NCI-H2227 (cell line): ENCODE data around the gene AKAIN1.

Experiments used
- DNase-seq: peaks from one replicate; lab custom pipeline; 2025; ENCODE audit not compliant: unreplicated experiment; lab: John Stamatoyannopoulos, UW

The AKAIN1 gene, protein sequence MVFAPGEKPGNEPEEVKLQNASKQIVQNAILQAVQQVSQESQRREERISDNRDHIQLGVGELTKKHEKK

DNA sequence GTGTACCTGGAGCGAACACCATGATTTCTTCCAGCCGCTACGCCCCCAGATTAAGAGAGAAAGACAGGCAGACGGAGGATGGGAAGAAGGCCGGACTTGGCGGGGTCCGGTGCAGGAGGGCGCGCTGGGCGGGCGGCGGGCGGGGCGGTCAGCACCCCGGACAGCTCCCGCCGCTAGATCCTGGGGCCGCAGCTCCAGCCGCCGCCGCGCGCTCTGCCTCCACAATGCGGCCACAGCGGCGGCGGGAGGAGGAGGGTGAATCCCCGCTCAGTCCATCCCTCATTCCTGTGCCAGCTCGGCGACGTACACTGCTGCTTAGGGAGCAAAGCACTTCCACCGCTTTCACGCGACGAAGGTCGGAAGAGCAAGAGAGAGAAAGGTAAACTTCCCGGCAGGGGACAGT, at the start of gene AKAIN1:
AKAIN1 (minus strand) TSS at position 226 of the 403 bp plus-strand sequence; CDS start at position 22, 204 bp downstream.
- DNase-seq: peak; percentile 44

DNA sequence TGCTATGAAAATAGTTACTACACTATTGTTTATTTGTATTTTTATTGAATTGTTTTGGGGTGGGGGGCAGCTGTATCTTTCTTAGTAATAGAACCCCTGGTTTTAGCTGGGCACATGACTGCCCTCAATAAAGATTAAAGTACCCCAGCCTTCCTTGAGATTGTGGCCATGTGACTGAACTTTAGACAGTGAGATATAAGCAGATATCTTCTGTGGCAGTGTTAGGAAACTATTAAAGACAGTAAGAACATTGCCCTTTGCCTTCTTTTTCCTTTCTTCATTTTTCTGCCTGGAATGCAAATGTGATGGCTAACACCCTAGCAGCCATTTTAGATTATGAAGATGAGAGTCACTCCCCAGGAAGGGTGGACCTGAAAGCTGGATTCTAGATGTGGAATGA, 47.9 kb upstream of the AKAIN1 start:
- DNase-seq: no peak

DNA sequence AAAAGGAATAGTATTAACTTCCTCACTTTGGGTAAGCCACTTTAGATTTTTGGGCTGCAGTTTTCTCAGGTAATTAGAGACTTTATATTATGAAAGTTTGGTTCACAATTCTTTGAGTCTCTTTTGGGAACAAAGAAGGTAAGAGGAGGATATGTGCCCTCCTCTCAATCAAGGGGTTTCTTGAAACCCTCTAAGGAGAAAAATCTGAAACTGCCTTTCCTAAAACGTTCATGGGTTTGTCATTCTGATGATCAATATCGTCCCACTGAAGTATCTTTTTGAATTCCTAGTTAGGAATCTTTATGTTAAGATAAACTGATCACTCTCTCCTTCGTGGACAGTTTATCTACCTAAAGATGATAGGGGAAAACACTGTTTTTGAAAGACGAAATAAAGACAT, 42.4 kb upstream of the AKAIN1 start:
- DNase-seq: no peak

DNA sequence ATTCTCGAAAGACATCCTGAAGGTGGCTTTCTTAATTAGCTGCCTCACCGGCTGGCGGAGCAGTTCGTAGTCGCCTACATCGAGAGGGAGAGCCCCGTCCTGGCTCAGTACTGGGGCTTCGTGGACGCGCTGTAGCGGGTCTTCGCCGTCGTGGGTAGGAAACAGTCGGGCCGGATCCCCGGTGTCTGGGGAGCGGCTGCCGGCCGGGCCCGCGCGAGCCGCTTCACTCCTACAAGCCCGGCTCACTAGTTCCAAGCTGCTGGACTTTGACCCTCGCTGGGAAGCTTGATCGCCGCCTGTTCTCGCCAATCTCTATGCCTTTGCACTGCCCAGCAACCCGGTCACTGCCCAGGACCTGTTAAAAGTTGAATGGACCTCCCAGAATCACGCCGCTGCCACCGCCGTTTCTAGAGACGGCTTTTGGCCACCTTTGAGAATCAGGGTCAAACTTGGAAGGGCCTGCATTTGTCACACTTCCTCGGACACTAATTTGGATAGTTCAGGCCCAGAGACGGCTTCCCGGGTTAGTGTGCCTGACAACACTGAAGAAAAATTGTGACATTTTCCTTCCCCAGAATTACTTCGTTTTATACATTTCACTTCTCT, 41.4 kb upstream of the AKAIN1 start:
- peak; percentile 45 for DNase-seq

DNA sequence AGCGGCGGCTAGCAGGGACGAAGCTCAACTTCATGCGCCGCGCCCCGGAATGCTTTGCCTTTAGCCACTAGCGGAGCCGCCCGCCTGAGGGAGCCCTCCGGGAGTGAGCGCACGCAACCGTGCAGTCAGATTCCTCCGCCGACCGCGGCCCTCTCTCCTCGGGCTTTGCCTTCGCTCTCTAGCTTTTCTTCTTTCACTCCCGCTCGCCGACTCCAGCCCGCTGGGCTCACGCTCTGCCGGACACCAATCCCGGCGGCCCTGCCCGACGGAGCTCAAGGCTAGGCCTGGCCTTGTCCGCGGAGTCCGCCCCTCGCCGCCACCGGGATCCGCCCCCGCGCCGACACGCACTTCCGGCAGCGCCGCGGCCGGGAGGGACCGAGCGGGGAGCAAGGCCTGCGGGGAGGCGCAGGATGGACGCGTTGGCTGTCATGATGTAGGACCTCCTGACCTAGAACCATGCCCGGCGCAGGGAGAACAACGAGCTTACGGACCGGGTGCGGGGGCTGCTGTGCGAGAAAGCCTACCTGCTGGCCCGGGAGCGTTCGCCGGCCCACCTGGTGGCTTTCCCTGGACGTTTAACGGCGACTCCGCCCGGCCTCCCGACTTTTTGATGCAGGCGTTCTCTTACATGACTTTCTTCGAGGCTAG, 40.8 kb upstream of the AKAIN1 start:
- peak; percentile 95 for DNase-seq

DNA sequence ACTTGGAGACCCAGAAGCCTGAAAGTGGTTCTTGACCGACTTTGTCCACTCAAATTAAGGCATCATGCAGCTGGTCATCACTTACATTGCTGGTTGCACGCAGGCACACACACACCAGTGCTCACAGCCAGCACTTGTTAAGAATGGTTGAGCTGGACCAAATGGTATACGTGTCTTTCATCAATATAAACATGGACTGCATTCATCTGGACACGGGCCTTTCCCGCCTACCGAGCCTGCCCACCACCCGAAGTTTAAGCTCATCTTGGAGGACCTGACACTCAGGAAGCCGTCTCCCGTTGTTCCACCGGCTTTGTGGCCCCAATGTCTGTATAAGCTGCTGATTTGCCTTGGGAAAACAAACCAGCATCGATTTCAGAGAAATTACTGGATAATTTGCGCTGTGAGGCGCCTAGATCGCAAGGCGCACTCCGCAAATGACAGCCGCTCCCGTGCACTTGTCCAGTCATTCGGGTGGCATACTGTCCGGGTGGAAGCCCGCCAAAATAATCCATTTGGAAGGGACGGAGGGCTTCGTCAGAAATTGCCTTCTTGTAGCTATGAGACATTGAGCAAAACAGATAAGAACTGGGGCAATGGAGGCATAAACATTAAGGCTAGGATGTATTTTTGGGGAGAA, 40.1 kb upstream of the AKAIN1 start:
- DNase-seq: peak; percentile 78

DNA sequence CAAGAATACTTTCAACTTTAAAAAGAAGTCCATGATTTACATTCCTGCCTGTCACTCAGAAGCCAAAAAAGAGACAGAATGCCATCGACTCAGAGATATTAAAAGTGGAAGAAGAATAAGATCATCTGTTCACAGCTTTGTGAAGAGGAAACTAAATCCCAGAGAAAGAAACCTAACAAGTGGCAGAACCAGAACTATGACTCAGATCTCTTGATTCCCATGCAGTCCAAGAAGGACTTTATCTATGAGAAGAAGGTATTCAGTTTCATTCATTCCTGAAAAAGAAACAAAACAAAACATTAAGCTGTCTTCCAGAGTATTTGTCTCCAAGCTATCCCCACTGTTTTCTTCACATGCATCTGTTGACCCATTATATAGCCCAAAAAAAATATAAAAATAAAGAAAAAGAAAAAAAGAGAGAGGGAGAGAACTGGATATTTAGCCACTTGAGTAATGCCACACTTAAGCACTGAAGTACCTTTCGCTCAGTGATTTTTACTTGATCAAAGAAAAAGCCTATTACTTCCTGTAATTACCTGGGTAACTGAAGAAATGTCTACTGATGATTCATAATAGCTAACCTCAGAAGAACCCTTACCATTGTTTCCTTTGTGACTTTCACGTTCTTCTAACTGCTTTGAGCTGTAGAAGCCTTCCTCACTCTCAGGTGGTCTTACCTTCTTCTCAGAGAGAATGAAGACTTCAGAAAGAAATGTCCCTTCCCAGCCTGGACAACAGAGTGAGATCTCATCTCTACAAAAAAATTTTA, 17.7 kb upstream of the AKAIN1 start:
- no peak for DNase-seq

DNA sequence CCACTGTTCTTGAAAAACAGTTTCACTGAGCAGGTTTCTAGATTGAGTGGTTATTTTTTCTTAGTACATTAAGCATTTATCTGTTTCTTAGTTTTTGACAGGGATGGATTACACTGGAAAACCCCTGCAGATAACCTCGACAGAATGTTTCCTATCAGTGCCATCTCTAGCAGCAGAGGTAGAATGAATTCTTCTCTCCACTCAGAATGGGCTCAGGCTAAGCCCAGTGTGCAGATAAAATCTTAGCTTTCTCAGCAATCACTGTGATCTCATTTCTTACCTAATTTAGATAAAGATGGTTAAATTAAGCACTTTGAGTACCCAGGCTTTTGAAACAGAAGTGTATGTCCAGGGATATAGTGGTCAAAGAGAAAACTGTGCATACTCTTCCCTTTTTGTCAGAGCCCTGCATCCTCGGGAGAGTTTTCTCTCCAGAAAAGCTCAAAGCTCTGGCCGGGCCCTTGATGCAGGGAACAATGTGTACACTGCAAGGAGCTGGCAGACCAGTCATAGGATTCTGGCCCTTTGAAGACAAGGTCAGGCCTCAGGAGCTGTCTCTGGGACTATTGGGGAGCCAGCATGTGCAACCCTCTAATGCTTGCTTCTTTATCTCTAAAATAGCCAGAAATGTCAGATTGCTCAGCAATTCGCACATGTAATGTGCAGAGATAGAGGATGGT, 10.6 kb upstream of the AKAIN1 start:
- no peak for DNase-seq

DNA sequence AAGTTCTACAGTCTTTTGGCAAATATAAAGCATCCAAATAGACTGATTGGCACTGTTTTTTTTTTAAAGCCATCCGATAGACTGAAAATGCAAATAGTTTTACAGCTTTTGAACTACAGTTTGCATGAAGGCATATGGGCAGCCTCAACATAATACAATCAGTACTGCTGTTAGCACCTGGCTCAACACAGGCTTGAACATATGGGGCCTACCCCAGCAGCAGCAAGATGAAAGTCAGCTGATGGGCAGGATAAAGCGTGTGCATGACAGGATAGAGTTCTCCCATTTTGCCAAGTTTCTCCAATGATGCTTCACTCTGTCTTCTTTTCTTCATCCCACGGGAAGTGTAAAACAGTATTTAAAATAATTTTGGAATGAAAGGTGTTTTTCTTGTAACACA, 1.3 kb upstream of the AKAIN1 start:
- no peak for DNase-seq

DNA sequence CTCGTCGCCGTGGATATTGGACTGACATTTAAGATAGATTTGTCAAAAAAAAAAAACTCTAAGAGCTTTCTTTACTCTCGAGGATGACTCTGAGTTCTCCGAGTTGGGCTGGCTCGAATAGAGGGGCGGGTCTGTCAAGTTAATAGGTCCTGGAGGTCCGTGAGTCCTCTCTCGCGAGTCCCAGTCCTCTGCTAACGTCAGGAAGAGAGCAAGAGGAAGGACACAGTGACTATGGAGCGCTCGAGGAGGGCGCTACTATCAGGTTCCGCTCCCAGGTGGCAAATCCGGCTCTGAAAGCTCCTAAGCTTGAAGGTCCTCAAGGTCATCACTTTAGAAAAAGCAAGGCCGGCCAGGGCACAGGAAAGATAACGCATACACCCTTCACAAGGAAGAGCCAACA, 404 bp upstream of the AKAIN1 start:
- DNase-seq: peak; percentile 43

DNA sequence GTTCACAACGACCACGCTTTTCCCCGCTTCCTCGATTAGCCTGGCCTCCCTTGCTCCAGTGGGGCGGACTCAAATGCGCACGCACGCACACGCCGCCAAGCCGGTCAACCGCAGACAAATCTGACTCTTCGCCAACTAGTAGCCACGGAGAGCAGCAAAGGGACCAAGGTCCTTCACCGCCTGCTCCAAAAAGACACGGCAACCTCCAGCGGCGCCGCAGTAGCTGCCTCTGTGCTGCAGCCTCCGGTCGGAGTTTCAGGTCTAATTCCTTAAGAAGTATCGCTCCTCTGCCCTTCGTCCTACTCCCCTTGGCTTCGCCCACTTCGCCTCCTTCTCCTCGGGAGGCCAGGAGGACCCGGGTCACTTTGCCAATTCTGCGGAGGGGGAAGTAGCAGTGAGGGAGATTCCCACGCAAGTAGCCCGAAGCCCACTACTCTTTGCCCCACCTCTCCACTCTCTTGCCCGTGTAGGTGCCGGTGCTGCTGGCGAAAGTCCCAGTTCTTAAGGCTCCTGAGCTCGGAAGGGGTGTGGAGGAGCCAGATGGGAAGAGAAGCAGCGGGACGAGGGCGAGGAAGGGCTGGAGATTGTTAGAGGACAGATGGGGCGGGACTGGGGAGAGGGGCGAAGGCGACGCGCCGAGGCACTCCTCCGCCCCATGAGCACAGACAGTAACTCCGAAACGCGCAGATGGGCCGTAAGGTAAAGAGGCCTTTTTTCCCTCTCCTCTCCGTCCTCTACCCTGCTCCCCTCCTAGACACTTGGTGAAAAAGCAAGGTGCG, 615 bp downstream of the AKAIN1 start:
- DNase-seq: peak; percentile 12

DNA sequence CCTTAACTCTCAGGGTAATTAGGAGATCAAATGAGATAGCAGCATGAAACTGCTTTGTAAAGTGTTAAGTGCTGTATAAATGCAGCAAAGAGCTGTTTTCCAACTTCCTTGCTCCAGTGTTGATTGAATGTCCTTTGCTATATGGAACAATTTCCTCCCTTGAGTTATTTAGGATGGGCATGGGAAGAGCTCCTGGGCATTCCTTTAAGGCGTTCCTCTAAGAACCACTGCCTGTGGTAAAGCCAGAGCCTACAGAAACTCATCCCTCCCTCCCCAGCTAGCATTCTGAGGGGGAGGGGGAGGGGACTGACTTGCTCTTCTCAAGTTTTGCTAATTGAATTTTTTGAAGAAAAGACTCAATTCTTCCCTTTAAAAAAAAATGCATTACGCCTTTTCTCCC, 1.4 kb downstream of the AKAIN1 start:
- no peak for DNase-seq

DNA sequence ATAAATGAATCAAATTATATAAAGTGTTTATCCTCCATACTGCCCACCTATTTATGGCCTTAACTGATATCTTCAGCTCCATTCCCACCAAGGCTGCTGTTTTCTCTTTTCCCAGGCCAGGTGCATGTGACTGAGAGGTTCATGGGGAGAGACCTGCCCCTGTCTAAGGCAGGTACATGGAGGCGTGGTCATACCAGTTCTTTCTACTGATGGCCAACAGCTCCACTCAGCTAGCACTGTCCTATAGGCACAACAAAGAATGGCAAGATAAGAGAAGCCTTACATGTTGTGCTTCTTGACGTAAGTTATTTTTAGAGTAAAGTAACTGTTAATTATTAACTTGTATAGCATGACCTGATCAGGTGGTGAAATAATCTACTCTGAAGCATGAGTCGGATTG, 16.8 kb downstream of the AKAIN1 start:
- no peak for DNase-seq

DNA sequence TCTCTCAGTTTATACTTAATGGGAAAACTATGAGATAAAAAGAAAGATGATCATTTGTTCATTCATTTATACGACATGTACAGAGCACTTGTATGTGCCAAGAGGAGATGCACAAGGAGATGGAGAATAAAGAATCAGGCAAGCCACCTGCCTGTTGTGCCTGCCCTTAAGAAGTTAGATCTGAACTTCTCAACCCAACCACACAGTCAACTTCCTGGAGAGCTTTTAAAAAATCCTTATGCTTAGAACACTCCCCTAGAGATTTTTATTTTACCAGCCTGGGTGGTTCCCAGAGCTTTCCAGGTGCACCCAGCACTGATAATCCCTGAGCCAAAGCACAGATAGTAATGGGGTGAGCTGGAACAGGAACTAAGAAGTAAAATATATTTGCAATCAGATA, 18.5 kb downstream of the AKAIN1 start:
- no peak for DNase-seq

DNA sequence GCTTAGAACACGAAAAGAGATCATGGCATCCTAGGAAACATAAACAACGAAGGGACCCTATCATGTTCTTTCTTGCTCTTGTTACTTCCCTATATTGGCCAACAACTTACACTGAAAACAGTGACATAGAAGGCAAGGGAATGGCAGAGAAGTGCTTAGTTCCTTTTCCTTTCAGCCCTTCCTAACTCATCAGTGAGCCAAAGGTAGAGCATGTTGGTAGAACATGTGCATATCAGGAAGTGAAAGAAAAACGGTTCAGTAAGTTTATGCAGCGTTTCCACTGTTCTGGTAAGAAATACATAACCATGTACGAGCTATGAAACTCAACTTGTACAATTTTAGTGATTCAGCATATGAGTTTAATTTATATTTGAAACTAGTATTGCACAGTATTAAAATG, 21.7 kb downstream of the AKAIN1 start:
- DNase-seq: no peak

DNA sequence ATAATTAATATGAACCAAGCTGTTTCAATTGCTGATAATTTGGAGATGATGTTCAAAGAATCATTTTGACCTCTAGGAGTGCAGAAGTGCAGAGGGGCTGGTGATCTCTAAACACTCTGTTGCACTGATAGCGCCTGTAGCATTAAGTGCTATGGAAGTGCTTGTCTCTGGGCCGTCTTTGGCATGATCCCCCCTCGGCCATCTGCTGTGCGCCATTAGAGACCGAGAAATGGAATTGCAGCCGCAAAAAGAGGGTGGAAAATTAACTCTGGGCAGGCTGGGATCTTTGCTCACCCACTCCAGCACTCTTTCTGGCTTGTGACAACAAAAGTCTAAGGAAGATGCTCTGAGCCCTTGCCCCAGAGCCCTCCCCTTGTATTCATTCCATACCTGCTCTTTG, 23.4 kb downstream of the AKAIN1 start:
- no peak for DNase-seq

DNA sequence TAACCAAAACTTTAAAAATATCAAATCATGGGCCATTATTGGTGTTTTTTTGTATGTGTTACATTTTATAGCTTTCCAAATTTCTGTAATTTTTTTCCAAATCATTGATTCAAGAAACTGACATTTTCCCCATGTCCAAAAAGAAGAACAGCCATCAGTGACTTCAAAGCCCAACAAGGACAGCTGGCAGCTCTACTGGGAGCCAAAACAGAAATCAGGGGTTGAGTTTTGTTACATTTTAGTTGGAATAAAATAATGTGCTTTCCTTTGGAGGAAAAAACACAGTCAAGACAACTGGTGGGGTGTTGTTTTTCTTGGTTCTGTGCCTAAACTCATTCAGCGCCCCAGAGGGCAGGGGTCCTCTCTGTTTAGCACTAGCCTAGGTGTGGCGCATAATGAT, 23.8 kb downstream of the AKAIN1 start:
- DNase-seq: no peak

DNA sequence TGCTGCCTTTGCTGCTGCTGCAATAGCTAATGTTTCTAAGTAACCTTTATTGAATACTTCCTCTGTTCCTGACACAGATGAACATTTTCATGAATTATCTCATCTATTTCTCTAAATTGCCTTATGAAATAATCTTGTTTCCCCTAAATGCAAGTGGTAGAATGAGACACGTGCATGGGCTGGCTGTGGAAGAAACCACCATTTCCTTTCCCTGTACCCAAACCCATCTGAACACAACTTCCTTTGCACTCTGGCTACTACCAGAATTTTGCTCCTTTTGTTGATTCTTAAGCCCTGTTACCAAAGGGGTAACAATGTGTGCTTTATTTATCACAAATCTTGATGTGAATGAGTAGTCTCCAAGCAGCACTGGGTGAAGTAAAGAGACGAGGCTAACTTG, 29.2 kb downstream of the AKAIN1 start:
- DNase-seq: no peak

DNA sequence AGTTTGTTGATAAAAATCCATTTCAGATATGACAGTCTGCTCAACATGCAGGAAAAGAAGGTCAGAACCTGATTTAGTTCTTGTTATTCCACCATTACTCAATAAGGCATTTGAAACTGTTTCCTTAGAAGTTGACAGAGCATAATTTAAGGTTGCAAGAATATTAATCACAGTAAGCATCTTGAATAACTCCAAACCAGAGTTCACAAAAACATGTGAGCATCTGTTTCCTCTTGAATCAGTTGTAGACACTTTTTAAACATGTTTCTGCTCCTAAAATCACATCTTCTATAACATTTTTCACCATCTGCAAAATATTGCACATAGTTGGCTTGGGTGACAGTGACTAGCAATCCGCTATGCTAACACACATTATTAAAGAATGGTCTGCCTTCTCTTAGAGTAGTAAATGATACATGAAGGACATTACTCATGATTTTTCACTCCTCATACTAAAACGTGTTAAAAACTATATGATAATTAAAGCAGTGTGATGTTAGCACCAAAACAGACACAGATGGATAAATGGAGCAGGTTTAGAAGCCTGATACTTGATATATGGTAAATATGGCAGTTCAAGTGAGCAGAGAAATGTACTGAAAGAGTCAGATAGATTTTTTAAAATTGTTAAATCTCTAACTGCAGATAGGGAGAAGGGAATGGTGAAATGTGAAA, 30.3 kb downstream of the AKAIN1 start:
- no peak for DNase-seq

DNA sequence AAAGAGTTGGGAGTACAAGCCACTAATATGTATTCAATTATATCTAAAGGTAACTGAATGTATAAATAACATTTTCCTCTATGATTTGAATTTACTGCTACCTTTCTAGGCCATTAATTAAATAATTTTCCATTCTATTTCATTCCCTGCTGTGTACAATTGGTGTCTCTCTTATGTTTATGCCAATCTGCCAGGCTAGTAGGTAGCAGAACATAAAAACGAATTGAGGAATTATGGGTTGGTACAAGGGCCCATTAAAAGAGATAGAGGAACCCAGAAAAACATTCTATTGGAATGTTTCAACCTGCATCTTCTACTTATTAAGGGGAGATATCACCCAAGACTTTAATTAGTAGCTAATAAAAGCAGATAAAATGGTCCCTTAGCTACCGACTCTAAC, 32.2 kb downstream of the AKAIN1 start:
- no peak for DNase-seq
